Measurements from ENCODE around the gene TMEM17. TPM values are rescaled to one million over a fixed set of nuclear protein-coding genes. Genes with fewer than 3 reads are reported as not detected.
"Not testable (repeated sequence)": the region's sequence is repeated elsewhere in the genome, so short reads cannot be mapped to it uniquely, and the experiment has no call there.

The TMEM17 gene
- total and polyA plus RNA-seq, 4 experiments from 2014 or later, result not detected

DNA sequence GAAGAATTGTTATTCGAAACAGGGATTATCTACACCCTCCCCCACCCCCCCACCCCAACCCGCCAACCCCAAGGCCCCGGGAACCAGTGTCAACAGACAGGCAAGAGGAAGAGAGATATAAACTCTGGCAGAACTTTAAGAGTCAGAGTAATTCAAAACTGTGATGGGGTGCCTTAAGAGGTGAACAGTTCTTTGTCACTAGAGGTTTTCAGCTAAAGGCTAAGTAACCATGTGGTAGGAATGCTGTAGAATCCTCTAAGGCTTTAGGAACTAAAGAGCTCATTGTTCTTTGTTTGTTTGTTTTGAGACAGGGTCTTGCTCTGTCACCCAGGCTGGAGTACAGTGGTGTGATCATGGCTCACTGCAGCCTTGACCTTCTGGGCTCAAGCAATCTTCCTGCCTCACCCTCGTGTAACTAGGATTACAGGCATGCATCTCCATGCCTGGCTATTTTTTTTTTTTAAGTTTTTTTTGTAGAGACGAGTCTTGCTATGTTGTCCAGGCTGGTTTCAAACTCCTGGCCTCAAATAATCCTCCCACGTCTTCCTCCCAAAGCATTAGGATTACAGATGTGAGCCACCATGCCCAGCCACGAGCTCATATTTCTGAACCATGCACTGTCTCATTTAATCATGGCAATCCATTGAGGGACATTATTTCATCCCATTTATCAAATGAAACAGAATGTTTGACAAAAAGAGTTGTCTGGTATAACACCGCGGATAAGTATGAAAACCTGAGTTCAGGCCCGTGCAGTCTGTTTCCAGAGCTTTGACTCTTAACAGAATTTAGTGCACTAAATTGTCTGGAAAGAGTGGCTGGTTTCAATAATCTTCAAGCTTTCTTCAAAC lies 20.8 kb upstream of the TMEM17 start:
- no peaks in the 10 kb centered on the region for H3K9me3 ChIP-seq (ENCODE audit: control insufficient read depth in 1 of 2, low read length in 2 of 2)
- no peak overlapping the region for H3K27ac Mint-ChIP-seq
- H3K36me3 ChIP-seq (ENCODE audit: insufficient read depth, low read length), result no peaks in the 10 kb centered on the region
- H3K4me1 ChIP-seq (ENCODE audit: insufficient read depth, low read length), result no peaks in the 10 kb centered on the region
- POLR2A ChIA-PET (ENCODE audit: partially characterized antibody), result no interaction called here
- peaks cover 0 to 6% (median 0%) of the 10 kb centered on the region in 8 donors for H3K9me3 Mint-ChIP-seq
- H3K4me3 Mint-ChIP-seq, result no peak overlapping the region
- H3K27ac ChIP-seq (ENCODE audit: low read depth, low read length), result no peak overlapping the region
- no peak for DNase-seq
- intact Hi-C loops (cut with micrococcal nuclease), result no loop called here
- H3K36me3 Mint-ChIP-seq, result no peaks in the 10 kb centered on the region
- H3K27me3 Mint-ChIP-seq, result peaks cover 10 to 11% of the 10 kb centered on the region in 2 donors
- no peaks in the 10 kb centered on the region for H3K27me3 ChIP-seq (ENCODE audit: insufficient read depth, low read length)
- CTCF ChIA-PET (ENCODE audit: partially characterized antibody), result no interaction called here
- H3K4me1 Mint-ChIP-seq, result no peaks in the 10 kb centered on the region
- no peak overlapping the region for H3K4me3 ChIP-seq (ENCODE audit: low read length in 2 of 2)

DNA sequence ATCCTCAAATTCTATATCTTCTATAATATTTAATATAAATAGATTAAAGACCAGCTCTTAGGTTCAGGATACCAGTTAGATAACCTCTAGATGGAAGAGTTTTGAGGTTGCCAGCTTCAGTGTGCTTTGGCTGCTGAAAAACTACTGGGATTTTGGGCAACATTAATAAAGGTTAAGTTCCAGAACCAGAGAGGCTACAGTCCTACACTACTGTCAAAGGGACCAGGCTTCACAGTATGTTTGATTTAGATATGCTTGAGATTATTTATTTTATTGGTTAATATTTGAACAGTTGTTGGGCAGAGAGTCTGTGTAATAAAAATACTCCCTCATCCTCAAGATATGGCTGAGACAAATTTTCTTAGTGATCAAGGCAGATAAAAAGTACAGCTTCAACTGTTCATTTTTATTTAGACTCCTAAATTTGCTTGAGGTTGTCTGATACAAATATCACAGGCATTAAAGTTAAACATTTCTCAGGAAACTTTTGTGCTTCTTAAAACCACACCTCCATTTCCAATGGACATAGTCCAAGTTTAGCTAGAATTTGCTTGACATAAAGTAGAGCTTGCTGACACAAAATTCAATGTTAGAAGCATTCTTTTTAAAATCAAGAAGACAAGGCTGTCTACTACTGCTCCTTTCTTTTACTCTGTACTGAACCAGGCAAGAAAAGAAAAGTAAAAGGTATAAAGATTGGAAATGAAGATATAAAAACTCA lies 19.7 kb upstream of the TMEM17 start:
- POLR2A ChIA-PET (ENCODE audit: partially characterized antibody), result no interaction called here

DNA sequence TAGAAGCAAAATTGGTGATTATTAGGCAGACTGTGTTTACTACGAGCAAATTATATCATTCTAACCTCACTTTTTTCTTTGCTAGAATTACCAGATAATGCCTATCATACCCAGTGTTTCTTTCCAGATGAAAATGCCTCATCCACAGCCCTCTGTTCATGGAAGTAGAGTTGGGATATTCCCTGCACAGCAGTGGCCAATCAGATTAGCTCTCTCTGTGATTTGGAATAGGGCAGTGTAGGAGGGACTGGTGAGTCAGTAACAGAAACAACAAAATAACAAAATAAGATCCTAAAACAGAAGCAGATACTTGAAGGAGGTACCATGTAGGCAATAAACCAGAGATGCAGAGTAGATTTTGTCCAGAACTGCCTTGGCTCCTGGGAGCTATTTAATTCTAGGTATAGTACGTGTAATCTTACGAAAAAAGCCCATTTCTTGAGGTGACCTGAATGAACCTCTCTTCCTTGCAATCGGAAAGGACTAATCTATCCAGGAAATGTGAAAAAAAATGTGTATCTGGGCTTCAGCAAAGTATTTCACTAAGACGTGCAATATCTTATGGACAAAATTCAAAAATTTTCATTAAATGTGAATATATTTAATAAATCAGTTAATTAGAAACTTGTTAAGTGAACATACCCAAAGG lies 18.4 kb upstream of the TMEM17 start:
- Mint-ChIP-seq H3K27ac (no peak overlapping the region), H3K36me3 (no peaks in the 10 kb centered on the region)
- POLR2A ChIA-PET (ENCODE audit: partially characterized antibody), result no interaction called here

More for the DNA sequence above, 19.7 kb upstream of the TMEM17 start:
- peaks cover 10 to 11% of the 10 kb centered on the region in 2 donors for H3K27me3 Mint-ChIP-seq
- H3K4me3 Mint-ChIP-seq, result no peak overlapping the region
- H3K36me3 Mint-ChIP-seq, result no peaks in the 10 kb centered on the region
- no peaks in the 10 kb centered on the region for H3K4me1 ChIP-seq (ENCODE audit: insufficient read depth, low read length)
- H3K4me3 ChIP-seq (ENCODE audit: low read length in 2 of 2), result no peak overlapping the region
- peaks cover 0 to 6% (median 0%) of the 10 kb centered on the region in 8 donors for H3K9me3 Mint-ChIP-seq
- no peaks in the 10 kb centered on the region for H3K4me1 Mint-ChIP-seq
- no peaks in the 10 kb centered on the region for H3K27me3 ChIP-seq (ENCODE audit: insufficient read depth, low read length)
- DNase-seq, result no peak
- CTCF ChIA-PET (ENCODE audit: partially characterized antibody), result no interaction called here
- H3K9me3 ChIP-seq (ENCODE audit: control insufficient read depth in 1 of 2, low read length in 2 of 2), result no peaks in the 10 kb centered on the region
- intact Hi-C loops (cut with micrococcal nuclease), result no loop called here
- H3K27ac ChIP-seq (ENCODE audit: low read depth, low read length), result no peak overlapping the region
- H3K27ac Mint-ChIP-seq, result no peak overlapping the region
- H3K36me3 ChIP-seq (ENCODE audit: insufficient read depth, low read length), result no peaks in the 10 kb centered on the region

DNA sequence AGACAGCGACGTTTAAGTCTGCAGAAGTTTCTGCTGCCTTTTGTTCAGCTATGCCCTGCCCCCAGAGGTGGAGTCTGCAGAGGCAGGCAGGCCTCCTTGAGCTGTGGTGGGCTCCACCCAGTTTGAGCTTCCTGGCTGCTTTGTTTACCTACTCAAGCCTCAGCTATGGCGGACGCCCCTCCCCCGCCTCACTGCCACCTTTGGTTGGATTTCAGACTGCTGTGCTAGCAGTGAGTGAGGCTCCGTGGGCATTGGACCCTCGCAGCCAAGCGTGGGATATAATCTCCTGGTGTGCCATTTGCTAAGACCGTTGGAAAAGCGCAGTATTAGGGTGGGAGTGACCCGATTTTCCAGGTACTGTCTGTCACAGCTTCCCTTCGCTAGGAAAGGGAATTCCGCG lies 15.1 kb upstream of the TMEM17 start:
- POLR2A ChIA-PET (ENCODE audit: partially characterized antibody); CTCF ChIA-PET (ENCODE audit: partially characterized antibody); H3K36me3 Mint-ChIP-seq; H3K36me3 ChIP-seq (ENCODE audit: insufficient read depth, low read length); H3K4me1 ChIP-seq (ENCODE audit: insufficient read depth, low read length); H3K27ac ChIP-seq (ENCODE audit: low read depth, low read length); H3K9me3 ChIP-seq (ENCODE audit: control insufficient read depth in 1 of 2, low read length in 2 of 2); H3K4me3 ChIP-seq (ENCODE audit: low read length in 2 of 2); H3K27ac Mint-ChIP-seq; H3K27me3 ChIP-seq (ENCODE audit: insufficient read depth, low read length); intact Hi-C loops (cut with micrococcal nuclease); H3K4me3 Mint-ChIP-seq; H3K4me1 Mint-ChIP-seq; DNase-seq: not testable (repeated sequence)
- Mint-ChIP-seq H3K9me3 (peaks cover 2 to 20% (median 10%) of the 10 kb centered on the region in 8 donors), H3K27me3 (peaks cover 7 to 14% of the 10 kb centered on the region in 2 donors)

More for the DNA sequence above, 18.4 kb upstream of the TMEM17 start:
- no peak for DNase-seq
- Mint-ChIP-seq H3K27me3 (peaks cover 7 to 10% of the 10 kb centered on the region in 2 donors), H3K4me1 (no peaks in the 10 kb centered on the region), H3K4me3 (no peak overlapping the region), H3K9me3 (peaks cover 0 to 9% (median 3%) of the 10 kb centered on the region in 8 donors)
- H3K9me3 ChIP-seq (ENCODE audit: control insufficient read depth in 1 of 2, low read length in 2 of 2), result no peaks in the 10 kb centered on the region
- no peaks in the 10 kb centered on the region for H3K36me3 ChIP-seq (ENCODE audit: insufficient read depth, low read length)
- no peaks in the 10 kb centered on the region for H3K27me3 ChIP-seq (ENCODE audit: insufficient read depth, low read length)
- intact Hi-C loops (cut with micrococcal nuclease), result no loop called here
- no peak overlapping the region for H3K27ac ChIP-seq (ENCODE audit: low read depth, low read length)
- CTCF ChIA-PET (ENCODE audit: partially characterized antibody), result no interaction called here
- H3K4me1 ChIP-seq (ENCODE audit: insufficient read depth, low read length), result no peaks in the 10 kb centered on the region
- no peak overlapping the region for H3K4me3 ChIP-seq (ENCODE audit: low read length in 2 of 2)

DNA sequence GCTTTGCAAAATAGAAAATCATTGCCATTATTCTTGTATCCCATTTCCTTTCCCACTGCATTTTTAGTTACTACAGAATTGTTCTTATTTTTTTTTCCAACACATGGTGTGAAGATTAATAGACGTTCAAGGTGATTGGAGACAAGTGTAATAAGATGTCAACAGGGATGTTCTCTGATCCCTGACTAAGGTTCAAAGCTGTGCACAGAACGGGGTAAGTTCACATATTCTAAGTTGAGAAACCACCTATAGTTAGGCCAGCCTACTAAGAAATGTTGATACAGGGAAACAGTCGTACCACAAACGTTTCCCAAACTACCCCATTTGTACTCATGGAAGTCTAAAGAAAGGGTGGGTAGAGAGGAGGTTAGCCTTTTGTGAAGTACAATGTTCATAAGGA lies 6.4 kb upstream of the TMEM17 start:
- ChIA-PET CTCF (ENCODE audit: partially characterized antibody) (no interaction called here), POLR2A (ENCODE audit: partially characterized antibody) (no interaction called here)
- Histone ChIP-seq H3K27me3 (ENCODE audit: insufficient read depth, low read length) (no peaks in the 10 kb centered on the region), H3K4me1 (ENCODE audit: insufficient read depth, low read length) (no peaks in the 10 kb centered on the region), H3K36me3 (ENCODE audit: insufficient read depth, low read length) (no peaks in the 10 kb centered on the region), H3K4me3 (ENCODE audit: low read length in 2 of 2) (no peak overlapping the region), H3K9me3 (ENCODE audit: control insufficient read depth in 1 of 2, low read length in 2 of 2) (no peaks in the 10 kb centered on the region), H3K27ac (ENCODE audit: low read depth, low read length) (no peak overlapping the region)
- intact Hi-C loops (cut with micrococcal nuclease), result no loop called here
- Mint-ChIP-seq H3K4me1 (peaks cover 0 to 2% (median 0%) of the 10 kb centered on the region in 4 donors), H3K9me3 (peaks cover 0 to 9% (median 2%) of the 10 kb centered on the region in 8 donors), H3K36me3 (no peaks in the 10 kb centered on the region), H3K27ac (no peak overlapping the region), H3K4me3 (no peak overlapping the region), H3K27me3 (peaks cover 12 to 17% of the 10 kb centered on the region in 2 donors)
- no peak for DNase-seq

DNA sequence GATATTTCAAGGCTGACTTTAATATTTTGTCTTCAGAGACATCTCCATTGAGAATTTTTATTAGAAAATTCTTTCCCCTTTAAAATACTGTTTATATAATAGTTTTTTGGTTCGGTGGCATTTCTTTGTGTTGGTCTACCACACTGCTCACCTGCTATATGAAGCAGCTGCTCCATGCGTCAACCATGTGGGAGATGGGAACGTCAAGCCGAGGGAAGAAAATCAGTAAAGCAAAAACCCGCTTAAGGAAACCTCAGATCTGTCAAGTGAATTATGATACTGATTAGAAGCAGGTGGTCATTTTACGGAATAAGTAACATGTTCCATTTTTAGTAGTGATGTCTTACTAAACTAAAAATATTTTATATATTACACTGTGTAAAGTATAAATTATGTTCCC lies 5.6 kb upstream of the TMEM17 start:
- H3K27me3 ChIP-seq (ENCODE audit: insufficient read depth, low read length), result no peaks in the 10 kb centered on the region
- no peak overlapping the region for H3K4me3 ChIP-seq (ENCODE audit: low read length in 2 of 2)
- no peak overlapping the region for H3K27ac ChIP-seq (ENCODE audit: low read depth, low read length)
- H3K4me1 Mint-ChIP-seq, result peaks cover 0 to 2% (median 0%) of the 10 kb centered on the region in 4 donors
- no peak for DNase-seq
- no peaks in the 10 kb centered on the region for H3K36me3 ChIP-seq (ENCODE audit: insufficient read depth, low read length)
- peaks cover 0 to 7% (median 0%) of the 10 kb centered on the region in 8 donors for H3K9me3 Mint-ChIP-seq
- H3K27me3 Mint-ChIP-seq, result peaks cover 12 to 19% of the 10 kb centered on the region in 2 donors
- peaks cover under 1% of the 10 kb centered on the region for H3K4me1 ChIP-seq (ENCODE audit: insufficient read depth, low read length)
- CTCF ChIA-PET (ENCODE audit: partially characterized antibody), result no interaction called here
- POLR2A ChIA-PET (ENCODE audit: partially characterized antibody), result no interaction called here
- no peak overlapping the region for H3K27ac Mint-ChIP-seq
- H3K9me3 ChIP-seq (ENCODE audit: control insufficient read depth in 1 of 2, low read length in 2 of 2), result no peaks in the 10 kb centered on the region
- no peaks in the 10 kb centered on the region for H3K36me3 Mint-ChIP-seq
- intact Hi-C loops (cut with micrococcal nuclease), result no loop called here
- no peak overlapping the region for H3K4me3 Mint-ChIP-seq

DNA sequence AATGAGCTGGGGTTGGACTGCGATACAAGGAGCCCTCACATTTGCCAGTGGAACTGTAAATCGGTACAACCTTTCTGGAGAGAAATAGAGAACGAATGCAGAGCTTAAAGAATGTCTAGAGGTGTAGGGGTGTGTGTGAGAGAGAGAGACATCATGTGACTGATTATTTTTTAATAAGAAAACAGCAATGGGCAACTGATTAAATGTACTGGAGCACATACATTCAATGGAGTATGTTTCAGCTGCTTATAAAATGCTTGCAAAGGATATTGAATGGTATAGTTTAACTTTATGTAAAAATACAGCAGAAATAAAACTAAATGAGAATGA lies 391 bp upstream of the TMEM17 start:
- no peaks in the 10 kb centered on the region for H3K9me3 ChIP-seq (ENCODE audit: control insufficient read depth in 1 of 2, low read length in 2 of 2)
- Mint-ChIP-seq H3K27ac (no peak overlapping the region), H3K4me1 (peaks cover 4 to 10% (median 7%) of the 10 kb centered on the region in 4 donors), H3K27me3 (peaks cover 19 to 27% of the 10 kb centered on the region in 2 donors), H3K4me3 (peak overlapping the region; percentile 62 to 75 (median 74)), H3K9me3 (peaks cover 0 to 2% (median 0%) of the 10 kb centered on the region in 8 donors), H3K36me3 (no peaks in the 10 kb centered on the region)
- peaks cover 4% of the 10 kb centered on the region for H3K4me1 ChIP-seq (ENCODE audit: insufficient read depth, low read length)
- intact Hi-C loops (cut with micrococcal nuclease), result no loop called here
- H3K27ac ChIP-seq (ENCODE audit: low read depth, low read length), result no peak overlapping the region
- ChIA-PET POLR2A (ENCODE audit: partially characterized antibody) (no interaction called here), CTCF (ENCODE audit: partially characterized antibody) (no interaction called here)
- no peak for DNase-seq
- no peaks in the 10 kb centered on the region for H3K36me3 ChIP-seq (ENCODE audit: insufficient read depth, low read length)
- H3K27me3 ChIP-seq (ENCODE audit: insufficient read depth, low read length), result no peaks in the 10 kb centered on the region
- peak overlapping the region in 1 of 2 donors; percentile 43 for H3K4me3 ChIP-seq (ENCODE audit: low read length in 2 of 2)

All from CD4-positive, alpha-beta memory T cell (primary cell).